ENCODE data around the gene GOSR2. TPM values are rescaled to one million over a fixed set of nuclear protein-coding genes. Genes with fewer than 3 reads are reported as not detected.

GOSR2 gene
- total and polyA plus RNA-seq, 2 of the 4 experiments (the other 2 are of a cell fraction) = 63.4 to 75.6 TPM

DNA sequence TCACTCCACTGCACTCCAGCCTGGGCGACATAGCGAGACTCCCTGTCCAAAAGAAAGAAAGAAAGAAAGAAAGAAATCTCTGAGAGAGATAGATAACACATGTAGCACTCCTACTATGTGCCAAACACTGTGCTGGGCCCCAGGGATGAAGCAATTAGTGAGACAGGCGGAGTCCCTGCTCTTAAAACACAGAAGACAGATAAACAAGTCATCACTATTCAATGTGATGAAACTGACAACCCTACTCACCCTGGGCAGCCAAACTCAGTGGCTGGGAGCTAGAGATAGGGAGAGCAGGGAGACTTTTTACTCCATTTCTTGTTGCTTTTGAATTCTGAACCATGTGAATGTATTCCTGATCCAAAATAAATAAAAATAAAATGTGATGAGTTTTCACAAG is 35.2 kb upstream of the GOSR2 start:
- POLR2A ChIA-PET (ENCODE audit: unreplicated experiment) = no interaction called here
- no peak for ATAC-seq (ENCODE audit: low read depth)

More for the DNA sequence above, 35.2 kb upstream of the GOSR2 start:
- no peak overlapping the region for H3K23ac ChIP-seq (ENCODE audit: low read depth, low read length)
- no peak overlapping the region for H2BK15ac ChIP-seq (ENCODE audit: low read depth, low read length)
- dilution Hi-C loops (cut with HindIII; ENCODE audit: low sequenced_read_pairs, unreplicated experiment) (no loop called here), in situ Hi-C loops (cut with MboI; ENCODE audit: low sequenced_read_pairs) (no loop called here), intact Hi-C loops (cut with micrococcal nuclease) (no loop called here)
- H3K79me1 ChIP-seq (ENCODE audit: low read depth in 1 of 2, low read length in 2 of 2) = no peaks in the 10 kb centered on the region
- no peak overlapping the region for H3K4me2 ChIP-seq (ENCODE audit: low read depth, low read length)
- H4K8ac ChIP-seq (ENCODE audit: low read depth in 2 of 2, low read length in 2 of 2) = no peak overlapping the region
- H2BK120ac ChIP-seq (ENCODE audit: low read depth, low read length) = no peak overlapping the region
- H2AK9ac ChIP-seq (replicated peaks; ENCODE audit: low read depth, low read length, poor library complexity) = no peak overlapping the region
- H3K27me3 ChIP-seq (ENCODE audit: control insufficient read depth, insufficient read depth, low read length) = peaks cover 69% of the 10 kb centered on the region
- H3K14ac ChIP-seq (replicated peaks; ENCODE audit: low read depth, low read length) = no peak overlapping the region
- H2BK5ac ChIP-seq (ENCODE audit: low read depth, low read length, poor library complexity, severe bottlenecking) = no peak overlapping the region
- WGBS, 2 experiments (ENCODE audit: extremely low coverage in 2 of 2, insufficient read length in 1 of 2) = no CpG with 5 or more reads among the region's 3 CpGs
- CTCF ChIA-PET = no interaction called here
- no peak overlapping the region for H3K18ac ChIP-seq (ENCODE audit: low read depth, low read length)
- H3K9me3 ChIP-seq (ENCODE audit: control insufficient read depth, insufficient read depth, low read length) = no peaks in the 10 kb centered on the region
- H3K4ac ChIP-seq (ENCODE audit: low read depth, low read length) = no peak overlapping the region
- H2AK5ac ChIP-seq (ENCODE audit: low read depth, low read length) = no peak overlapping the region
- no peak overlapping the region for H4K91ac ChIP-seq (ENCODE audit: insufficient read depth, low read depth, low read length)
- DNase-seq = no peak
- H3K9ac ChIP-seq (ENCODE audit: low read depth, low read length) = no peak overlapping the region
- H3K36me3 ChIP-seq (ENCODE audit: control insufficient read depth, insufficient read depth, low read length) = no peaks in the 10 kb centered on the region
- H3K4me1 ChIP-seq (ENCODE audit: control insufficient read depth, insufficient read depth, low read length) = no peaks in the 10 kb centered on the region
- H3K56ac ChIP-seq (ENCODE audit: extremely low read depth, insufficient read depth, low read length) = no peak overlapping the region
- H2BK20ac ChIP-seq (ENCODE audit: low read depth, low read length) = no peak overlapping the region
- TF ChIP-seq POLR2A (IDR thresholded peaks at IDR 0.05; ENCODE audit: low read depth, low read length) (no peak), CEBPB (IDR thresholded peaks at IDR 0.05; ENCODE audit: low read depth, low read length) (no peak), NFE2L2 (IDR thresholded peaks at IDR 0.05; ENCODE audit: low read depth, low read length) (no peak), CHD1 (IDR thresholded peaks at IDR 0.05; ENCODE audit: low read depth, low read length) (no peak), RAD21 (IDR thresholded peaks at IDR 0.05; ENCODE audit: low read length) (no peak), RFX5 (IDR thresholded peaks at IDR 0.05; ENCODE audit: low read depth, low read length) (no peak), MAZ (IDR thresholded peaks at IDR 0.05; ENCODE audit: borderline replicate concordance, low read depth, low read length) (no peak), MAFK (IDR thresholded peaks at IDR 0.05; ENCODE audit: low read depth, low read length) (no peak), SMC3 (IDR thresholded peaks at IDR 0.05; ENCODE audit: low read depth, low read length) (no peak), MXI1 (IDR thresholded peaks at IDR 0.05; ENCODE audit: borderline replicate concordance, low read depth, low read length) (no peak), FOS (IDR thresholded peaks at IDR 0.05; ENCODE audit: low read depth, low read length) (no peak)
- TF ChIP-seq, protein P1, sequence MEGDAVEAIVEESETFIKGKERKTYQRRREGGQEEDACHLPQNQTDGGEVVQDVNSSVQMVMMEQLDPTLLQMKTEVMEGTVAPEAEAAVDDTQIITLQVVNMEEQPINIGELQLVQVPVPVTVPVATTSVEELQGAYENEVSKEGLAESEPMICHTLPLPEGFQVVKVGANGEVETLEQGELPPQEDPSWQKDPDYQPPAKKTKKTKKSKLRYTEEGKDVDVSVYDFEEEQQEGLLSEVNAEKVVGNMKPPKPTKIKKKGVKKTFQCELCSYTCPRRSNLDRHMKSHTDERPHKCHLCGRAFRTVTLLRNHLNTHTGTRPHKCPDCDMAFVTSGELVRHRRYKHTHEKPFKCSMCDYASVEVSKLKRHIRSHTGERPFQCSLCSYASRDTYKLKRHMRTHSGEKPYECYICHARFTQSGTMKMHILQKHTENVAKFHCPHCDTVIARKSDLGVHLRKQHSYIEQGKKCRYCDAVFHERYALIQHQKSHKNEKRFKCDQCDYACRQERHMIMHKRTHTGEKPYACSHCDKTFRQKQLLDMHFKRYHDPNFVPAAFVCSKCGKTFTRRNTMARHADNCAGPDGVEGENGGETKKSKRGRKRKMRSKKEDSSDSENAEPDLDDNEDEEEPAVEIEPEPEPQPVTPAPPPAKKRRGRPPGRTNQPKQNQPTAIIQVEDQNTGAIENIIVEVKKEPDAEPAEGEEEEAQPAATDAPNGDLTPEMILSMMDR (conservative IDR thresholded peaks at IDR 0.05; ENCODE audit: low read depth, low read length) = no peak
- TF ChIP-seq, protein P2, sequence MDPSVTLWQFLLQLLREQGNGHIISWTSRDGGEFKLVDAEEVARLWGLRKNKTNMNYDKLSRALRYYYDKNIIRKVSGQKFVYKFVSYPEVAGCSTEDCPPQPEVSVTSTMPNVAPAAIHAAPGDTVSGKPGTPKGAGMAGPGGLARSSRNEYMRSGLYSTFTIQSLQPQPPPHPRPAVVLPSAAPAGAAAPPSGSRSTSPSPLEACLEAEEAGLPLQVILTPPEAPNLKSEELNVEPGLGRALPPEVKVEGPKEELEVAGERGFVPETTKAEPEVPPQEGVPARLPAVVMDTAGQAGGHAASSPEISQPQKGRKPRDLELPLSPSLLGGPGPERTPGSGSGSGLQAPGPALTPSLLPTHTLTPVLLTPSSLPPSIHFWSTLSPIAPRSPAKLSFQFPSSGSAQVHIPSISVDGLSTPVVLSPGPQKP (IDR thresholded peaks at IDR 0.05; ENCODE audit: borderline replicate concordance, low read depth, low read length) = no peak
- TF ChIP-seq, protein P3, sequence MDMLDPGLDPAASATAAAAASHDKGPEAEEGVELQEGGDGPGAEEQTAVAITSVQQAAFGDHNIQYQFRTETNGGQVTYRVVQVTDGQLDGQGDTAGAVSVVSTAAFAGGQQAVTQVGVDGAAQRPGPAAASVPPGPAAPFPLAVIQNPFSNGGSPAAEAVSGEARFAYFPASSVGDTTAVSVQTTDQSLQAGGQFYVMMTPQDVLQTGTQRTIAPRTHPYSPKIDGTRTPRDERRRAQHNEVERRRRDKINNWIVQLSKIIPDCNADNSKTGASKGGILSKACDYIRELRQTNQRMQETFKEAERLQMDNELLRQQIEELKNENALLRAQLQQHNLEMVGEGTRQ (IDR thresholded peaks at IDR 0.05; ENCODE audit: low read depth, low read length) = no peak
- no peak overlapping the region for H3K27ac ChIP-seq (ENCODE audit: insufficient read depth, low read length)
- H3K9me1 ChIP-seq (ENCODE audit: insufficient read depth, low read length) = no peaks in the 10 kb centered on the region
- no peaks in the 10 kb centered on the region for H4K20me1 ChIP-seq (ENCODE audit: insufficient read depth, low read length)
- BruUV-seq (replicated peaks) = no TSS peak
- H2AFZ ChIP-seq (replicated peaks; ENCODE audit: low read length, poor library complexity) = no peak overlapping the region
- H4K5ac ChIP-seq (ENCODE audit: low read depth, low read length) = no peak overlapping the region
- no peak overlapping the region for H3K4me3 ChIP-seq (ENCODE audit: insufficient read depth, low read depth, low read length)
